Tibial artery (tissue), 4 donors: ENCODE results near the gene NRXN3.

Source experiments
- DNase-seq, 2 donors: peaks; one replicate each; pipeline ENCODE4 v3.0.0-alpha.2; 2019
- H3K27ac ChIP-seq, 2 donors: fragments of 200-600 bp; sonication (generic) in 1 of 2; 1 replicate in 1 of 2; 2 replicates in 1 of 2; pipeline ENCODE4 v1.5.1; 2018 to 2019; ENCODE audit warnings: mild to moderate bottlenecking in 1 of 2
- H3K27me3 ChIP-seq, 2 donors: fragments of 200-600 bp; sonication (generic) in 1 of 2; one replicate each; pipeline versions ENCODE4 v1.5.1 to v1.6.0; 2016 to 2019
- H3K36me3 ChIP-seq, 3 donors: fragments of 200-600 bp; sonication (generic) in 2 of 3; one replicate each; pipeline ENCODE4 v1.5.1; 2016 to 2019; ENCODE audit warnings: mild to moderate bottlenecking in 2 of 3
- H3K4me1 ChIP-seq, 4 donors: fragments of 200-600 bp; sonication (generic) in 2 of 4; 1 replicate in 3 of 4; 2 replicates in 1 of 4; pipeline ENCODE4 v1.5.1; 2016 to 2019
- H3K4me3 ChIP-seq, 2 donors: fragments of 200-600 bp; sonication (generic) in 1 of 2; 1 replicate in 1 of 2; 2 replicates in 1 of 2; pipeline ENCODE4 v1.5.1; 2018 to 2019; ENCODE audit warnings: mild to moderate bottlenecking in 2 of 2
- H3K9me3 ChIP-seq, 3 donors: fragments of 200-600 bp; sonication (generic) in 1 of 3; one replicate each; pipeline ENCODE4 v1.5.1; 2016 to 2019
- intact Hi-C: fragments of 100-400 bp; cut with DNase I; formaldehyde crosslinking; loops from one replicate; pipeline ENCODE4 v1.15.0; 2023; ENCODE audit warnings: low total_unique reads
- TF ChIP-seq, protein P1 (sequence below), 2 experiments: fragments of 200-600 bp in 1 of 2; fragments of 450-650 bp in 1 of 2; IDR thresholded peaks; one replicate each; pipeline ENCODE4 v1.5.1; 2017 to 2019; ENCODE audit warnings: antibody characterized with exemption in 2 of 2, mild to moderate bottlenecking in 1 of 2, moderate library complexity in 1 of 2

Gene NRXN3

GRCh38 chr14:79062226-79062625 is 892.1 kb downstream of the NRXN3 start:
- no peaks in the 10 kb centered on the region for H3K27me3 ChIP-seq
- intact Hi-C loops: no loop called here

DNA sequence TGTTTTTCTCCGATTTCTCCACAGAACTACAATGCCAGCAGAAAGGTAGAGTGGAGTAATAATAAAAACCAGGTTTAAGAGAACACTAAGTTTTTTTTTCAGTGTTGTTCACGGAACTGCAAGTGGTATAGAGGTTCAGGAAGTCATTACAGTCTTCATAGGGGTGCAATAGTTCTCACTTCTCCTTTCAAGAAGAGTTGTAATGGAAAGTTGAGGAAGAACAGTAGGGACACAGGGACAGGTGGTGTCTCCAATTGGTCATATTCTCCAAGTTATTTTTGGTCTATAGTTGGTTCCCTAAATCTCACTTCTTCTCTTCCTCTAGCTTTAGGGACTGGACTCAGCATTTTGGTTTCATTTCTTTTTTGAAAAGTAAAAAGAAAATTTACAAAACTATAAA is 894.0 kb downstream of the NRXN3 start:
- no peak overlapping the region for H3K4me3 ChIP-seq
- H3K27ac ChIP-seq: no peak overlapping the region
- intact Hi-C loops: no loop called here
- no peaks in the 10 kb centered on the region for H3K9me3 ChIP-seq
- no peaks in the 10 kb centered on the region for H3K4me1 ChIP-seq
- DNase-seq: no peak
- no peaks in the 10 kb centered on the region for H3K36me3 ChIP-seq
- TF ChIP-seq, protein P1, sequence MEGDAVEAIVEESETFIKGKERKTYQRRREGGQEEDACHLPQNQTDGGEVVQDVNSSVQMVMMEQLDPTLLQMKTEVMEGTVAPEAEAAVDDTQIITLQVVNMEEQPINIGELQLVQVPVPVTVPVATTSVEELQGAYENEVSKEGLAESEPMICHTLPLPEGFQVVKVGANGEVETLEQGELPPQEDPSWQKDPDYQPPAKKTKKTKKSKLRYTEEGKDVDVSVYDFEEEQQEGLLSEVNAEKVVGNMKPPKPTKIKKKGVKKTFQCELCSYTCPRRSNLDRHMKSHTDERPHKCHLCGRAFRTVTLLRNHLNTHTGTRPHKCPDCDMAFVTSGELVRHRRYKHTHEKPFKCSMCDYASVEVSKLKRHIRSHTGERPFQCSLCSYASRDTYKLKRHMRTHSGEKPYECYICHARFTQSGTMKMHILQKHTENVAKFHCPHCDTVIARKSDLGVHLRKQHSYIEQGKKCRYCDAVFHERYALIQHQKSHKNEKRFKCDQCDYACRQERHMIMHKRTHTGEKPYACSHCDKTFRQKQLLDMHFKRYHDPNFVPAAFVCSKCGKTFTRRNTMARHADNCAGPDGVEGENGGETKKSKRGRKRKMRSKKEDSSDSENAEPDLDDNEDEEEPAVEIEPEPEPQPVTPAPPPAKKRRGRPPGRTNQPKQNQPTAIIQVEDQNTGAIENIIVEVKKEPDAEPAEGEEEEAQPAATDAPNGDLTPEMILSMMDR (IDR thresholded peaks at IDR 0.05): no peak
- no peaks in the 10 kb centered on the region for H3K27me3 ChIP-seq

More at GRCh38 chr14:79062226-79062625, 892.1 kb downstream of the NRXN3 start:
- Histone ChIP-seq H3K27ac (no peak overlapping the region), H3K4me3 (no peak overlapping the region), H3K36me3 (no peaks in the 10 kb centered on the region), H3K9me3 (no peaks in the 10 kb centered on the region), H3K4me1 (no peaks in the 10 kb centered on the region)
- TF ChIP-seq, protein P1 (IDR thresholded peaks at IDR 0.05): no peak
- DNase-seq: no peak

DNA sequence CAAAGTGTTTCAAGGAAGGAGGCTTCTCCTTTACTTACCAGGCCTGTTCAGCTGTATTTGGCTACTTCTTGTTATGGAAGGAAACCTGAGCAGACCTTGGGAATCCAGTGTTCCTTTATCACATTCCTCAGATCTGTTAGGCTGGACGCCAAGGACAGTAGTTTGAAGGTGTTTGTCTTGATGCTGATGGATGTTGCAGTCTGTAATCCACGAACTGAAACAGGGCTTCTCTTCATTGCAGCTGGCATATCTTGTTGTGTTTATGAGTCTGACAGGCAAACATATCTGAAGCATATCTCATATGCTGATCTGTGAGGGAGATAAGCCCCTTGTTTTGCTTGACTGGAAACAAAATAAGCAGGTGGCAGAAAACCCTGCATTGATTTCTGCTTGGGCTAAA is 904.3 kb downstream of the NRXN3 start:
- no peak for DNase-seq
- Histone ChIP-seq H3K4me1 (no peaks in the 10 kb centered on the region), H3K36me3 (no peaks in the 10 kb centered on the region), H3K27me3 (no peaks in the 10 kb centered on the region), H3K4me3 (no peak overlapping the region), H3K9me3 (no peaks in the 10 kb centered on the region), H3K27ac (no peak overlapping the region)
- intact Hi-C loops: no loop called here
- TF ChIP-seq, protein P1 (IDR thresholded peaks at IDR 0.05): no peak

DNA sequence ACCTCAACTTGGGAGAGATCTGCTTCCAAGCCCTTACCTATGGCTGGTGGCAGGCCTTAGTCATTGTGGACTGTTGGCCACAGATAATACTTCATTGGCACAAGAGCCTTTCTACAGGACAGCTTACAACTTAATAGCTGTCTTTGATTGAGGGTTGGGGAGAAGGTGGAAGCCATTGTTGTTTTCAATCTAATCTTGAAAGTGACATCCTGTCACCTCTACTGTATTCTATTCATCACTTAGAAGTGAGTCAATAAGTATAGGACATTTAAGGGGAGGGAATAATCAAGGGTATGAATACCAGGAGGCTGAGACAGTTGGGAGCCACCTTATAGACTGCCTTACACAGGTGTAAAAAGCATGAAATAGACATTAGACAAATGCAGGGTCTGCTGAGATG is 906.3 kb downstream of the NRXN3 start:
- no peaks in the 10 kb centered on the region for H3K36me3 ChIP-seq
- no peak overlapping the region for H3K27ac ChIP-seq
- H3K4me3 ChIP-seq: no peak overlapping the region
- intact Hi-C loops: no loop called here
- no peaks in the 10 kb centered on the region for H3K9me3 ChIP-seq
- H3K4me1 ChIP-seq: peaks cover 0 to 4% (median 0%) of the 10 kb centered on the region in 4 donors
- TF ChIP-seq, protein P1 (IDR thresholded peaks at IDR 0.05): no peak
- DNase-seq: no peak
- no peaks in the 10 kb centered on the region for H3K27me3 ChIP-seq

- intact Hi-C loops: no loop called here
Observed at GRCh38 chr14:79077096-79077495, 906.9 kb downstream of the NRXN3 start.

More at GRCh38 chr14:79077096-79077495, 906.9 kb downstream of the NRXN3 start:
- H3K27ac ChIP-seq: no peak overlapping the region
- TF ChIP-seq, protein P1 (IDR thresholded peaks at IDR 0.05): no peak
- no peak for DNase-seq
- no peaks in the 10 kb centered on the region for H3K27me3 ChIP-seq
- peaks cover 0 to 4% (median 0%) of the 10 kb centered on the region in 4 donors for H3K4me1 ChIP-seq
- no peaks in the 10 kb centered on the region for H3K36me3 ChIP-seq
- H3K9me3 ChIP-seq: no peaks in the 10 kb centered on the region
- H3K4me3 ChIP-seq: no peak overlapping the region
